Endothelial cell of umbilical vein (primary cell): ENCODE measurements around the gene ITGB1.

Experiments
- CTCF ChIP-seq, 2 donors: IDR thresholded peaks; 1 replicate in 1 of 2; 2 replicates in 1 of 2; pipeline ENCODE4 v1.5.1; 2011; ENCODE audit warnings: low read length in 2 of 2, mild to moderate bottlenecking in 2 of 2, moderate library complexity in 2 of 2, control low read depth in 1 of 2, inconsistent platforms in 1 of 2, low read depth in 1 of 2; ENCODE audit not compliant: insufficient read depth in 1 of 2; ENCODE audit errors: extremely low read depth in 1 of 2
- EZH2 ChIP-seq: IDR thresholded peaks from 2 replicates; pipeline ENCODE4 v1.6.1; 2012; ENCODE audit warnings: borderline replicate concordance, low read depth, mild to moderate bottlenecking, moderate library complexity, low read length, inconsistent platforms; ENCODE audit not compliant: severe bottlenecking
- MAX ChIP-seq: IDR thresholded peaks from 2 replicates; pipeline ENCODE4 v1.6.1; 2011; ENCODE audit not compliant: insufficient read depth, insufficient read length
- POLR2A ChIP-seq: IDR thresholded peaks from 2 replicates; pipeline ENCODE4 v1.6.1; 2012; ENCODE audit warnings: low read depth, mild to moderate bottlenecking, control low read depth, low read length

- TF ChIP-seq CTCF (IDR thresholded peaks at IDR 0.05; ENCODE audit: extremely low read depth in 1 of 2, insufficient read depth in 1 of 2, low read depth in 1 of 2, low read length in 2 of 2) (no peak), EZH2 (no peak), POLR2A (no peak), MAX (no peak)
Measured at GRCh38 chr10:32942081-32942480, 15.9 kb downstream of the ITGB1 start.
